Bronchial smooth muscle cell (primary cell): ENCODE data around the gene NADK. TPM values are rescaled to one million over a fixed set of nuclear protein-coding genes. Genes with fewer than 3 reads are reported as not detected.

Source experiments
- total RNA-seq: library from RNA; depleted of rRNA; stranded (reverse); fragments of >200 nt; gene quantifications from 2 replicates; pipeline ENCODE4 v1.2.1, GENCODE V29; 2014

NADK gene
- total RNA-seq = 27.4 and 30.7 TPM in 2 replicates

GRCh38 chr1:1777950-1778662, at the start of gene NADK:
Gene NADK (minus strand): TSS chr1:1778470. CDS start chr1:1765406, 13,064 bp downstream.

GRCh38 chr1:1724035-1724864, 54.0 kb downstream of the NADK start, which contains the start of gene CDK11A:
Gene CDK11A (minus strand): TSS chr1:1724357. CDS start chr1:1722818, 1,539 bp downstream.

Other genes starting within 250 kb of the NADK start
- 3.7 and 5.4 TPM in 2 replicates for gene TMEM240, start 237.8 kb downstream of the NADK start, total RNA-seq
- gene SSU72, start 203.6 kb downstream of the NADK start, total RNA-seq = 35.8 and 43.0 TPM in 2 replicates
- gene FNDC10, start 178.3 kb downstream of the NADK start, total RNA-seq = 0.52 and 0.95 TPM in 2 replicates
- 77.7 and 127 TPM in 2 replicates for gene MIB2, start 163.0 kb downstream of the NADK start, total RNA-seq
- gene MMP23B, start 146.3 kb downstream of the NADK start, total RNA-seq = 4.6 and 4.9 TPM in 2 replicates
- 8.5 and 8.8 TPM in 2 replicates for gene CDK11B, start 119.5 kb downstream of the NADK start, total RNA-seq
- 25.5 and 32.8 TPM in 2 replicates for gene SLC35E2B, start 85.7 kb downstream of the NADK start, total RNA-seq
- gene CDK11A, start 54.1 kb downstream of the NADK start, total RNA-seq = 12.3 and 13.6 TPM in 2 replicates
- gene GNB1, start 112.6 kb upstream of the NADK start, total RNA-seq = 62.3 and 70.6 TPM in 2 replicates
- gene CALML6, start 136.8 kb upstream of the NADK start, total RNA-seq = 0.60 and 0.63 TPM in 2 replicates
- 0.32 TPM in 1 of 2 replicates, not detected in the other for gene TMEM52, start 140.8 kb upstream of the NADK start, total RNA-seq
- not detected in 2 replicates for gene CFAP74, start 225.3 kb upstream of the NADK start, total RNA-seq
- gene GABRD, start 240.9 kb upstream of the NADK start, total RNA-seq = not detected in 2 replicates